ENCODE data around the gene UXS1. TPM values are rescaled to one million over a fixed set of nuclear protein-coding genes. Genes with fewer than 3 reads are reported as not detected.

Gene UXS1
- total RNA-seq, 4 donors from 2014 or later, result 16.7 to 46.2 (median 34.9) TPM

GRCh38 chr2:106192752-106193689 is 1.1 kb downstream of the UXS1 start:
- no peak for DNase-seq (ENCODE audit: low spot score in 2 of 2)
- intact Hi-C loops (cut with DNase I; ENCODE audit: low total_unique reads), result no loop called here
- WGBS, 2 donors, result 1% methylated on average over 30 of the region's 30 CpGs
- H3K4me3 ChIP-seq (ENCODE audit: low read depth, poor library complexity, severe bottlenecking), result peak overlapping the region; percentile 59
- TF ChIP-seq POLR2A (IDR thresholded peaks at IDR 0.05), result no peak
- TF ChIP-seq CTCF (IDR thresholded peaks at IDR 0.05), result no peak

- 79 to 85% methylated on average over 5 of the region's 5 CpGs for WGBS, 2 donors
- no peak for TF ChIP-seq CTCF (IDR thresholded peaks at IDR 0.05)
- no peak for TF ChIP-seq POLR2A (IDR thresholded peaks at IDR 0.05)
- H3K4me3 ChIP-seq (ENCODE audit: low read depth, poor library complexity, severe bottlenecking), result no peak overlapping the region
- no peak for DNase-seq (ENCODE audit: low spot score in 2 of 2)
- intact Hi-C loops (cut with DNase I; ENCODE audit: low total_unique reads), result no loop called here
Measured at GRCh38 chr2:106191511-106192016, 2.5 kb downstream of the UXS1 start.

- H3K4me3 ChIP-seq (ENCODE audit: low read depth, poor library complexity, severe bottlenecking), result no peak overlapping the region
- no peak for DNase-seq (ENCODE audit: low spot score in 2 of 2)
- 47 to 51% methylated on average over 5 of the region's 5 CpGs for WGBS, 2 donors
- TF ChIP-seq CTCF (IDR thresholded peaks at IDR 0.05), result no peak
- TF ChIP-seq POLR2A (IDR thresholded peaks at IDR 0.05), result no peak
- intact Hi-C loops (cut with DNase I; ENCODE audit: low total_unique reads), result no loop called here
Measured at GRCh38 chr2:106189764-106190468, 4.2 kb downstream of the UXS1 start.

GRCh38 chr2:106189325-106189724 is 4.8 kb downstream of the UXS1 start:
- intact Hi-C loops (cut with DNase I; ENCODE audit: low total_unique reads), result no loop called here
- no peak overlapping the region for H3K4me3 ChIP-seq (ENCODE audit: low read depth, poor library complexity, severe bottlenecking)
- no peak for DNase-seq (ENCODE audit: low spot score in 2 of 2)
- 90 to 92% methylated on average over 6 of the region's 6 CpGs for WGBS, 2 donors
- no peak for TF ChIP-seq POLR2A (IDR thresholded peaks at IDR 0.05)
- TF ChIP-seq CTCF (IDR thresholded peaks at IDR 0.05), result no peak

GRCh38 chr2:106187273-106187891 is 6.7 kb downstream of the UXS1 start:
- intact Hi-C loops (cut with DNase I; ENCODE audit: low total_unique reads), result no loop called here
- WGBS, 2 donors, result 91 to 96% methylated on average over 14 of the region's 14 CpGs
- TF ChIP-seq POLR2A (IDR thresholded peaks at IDR 0.05) (no peak), CTCF (IDR thresholded peaks at IDR 0.05) (no peak)
- DNase-seq (ENCODE audit: low spot score in 2 of 2), result no peak
- H3K4me3 ChIP-seq (ENCODE audit: low read depth, poor library complexity, severe bottlenecking), result no peak overlapping the region
